Gastroesophageal sphincter (tissue), 3 donors: ENCODE results near the gene OSGEP.

Experiments
- POLR2AphosphoS5 ChIP-seq: sonication (generic); formaldehyde crosslinking; IDR thresholded peaks from one replicate; pipeline ENCODE4 v1.6.1; 2017; ENCODE audit warnings: antibody characterized with exemption
- TF ChIP-seq, protein P1 (sequence below), 4 experiments: fragments of 200-600 bp in 2 of 4; fragments of 450-650 bp in 2 of 4; sonication (generic) in 1 of 4; IDR thresholded peaks; one replicate each; pipeline ENCODE4 v1.5.1; 2017 to 2019; ENCODE audit warnings: antibody characterized with exemption in 4 of 4, mild to moderate bottlenecking in 2 of 4, moderate library complexity in 2 of 4

DNA sequence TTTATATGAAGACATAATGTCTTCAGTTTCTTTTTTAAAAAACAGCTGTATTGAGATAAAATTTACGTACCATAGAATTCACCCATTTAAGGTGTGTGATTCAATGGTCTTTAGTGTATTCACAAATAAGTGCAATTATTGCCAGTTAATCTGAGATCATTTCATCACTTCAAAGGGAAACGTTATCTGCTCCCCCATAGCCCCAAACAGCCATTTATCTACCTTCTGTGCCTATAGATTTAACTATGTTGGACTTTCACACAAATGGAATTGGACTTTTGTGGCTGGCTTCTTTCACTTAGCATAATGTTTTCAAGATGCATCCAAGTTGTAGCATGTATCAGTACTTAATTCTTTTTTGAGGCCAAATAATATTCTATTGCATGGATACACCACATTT is 24.3 kb upstream of the OSGEP start:
- TF ChIP-seq POLR2AphosphoS5, result no peak
- TF ChIP-seq, protein P1, sequence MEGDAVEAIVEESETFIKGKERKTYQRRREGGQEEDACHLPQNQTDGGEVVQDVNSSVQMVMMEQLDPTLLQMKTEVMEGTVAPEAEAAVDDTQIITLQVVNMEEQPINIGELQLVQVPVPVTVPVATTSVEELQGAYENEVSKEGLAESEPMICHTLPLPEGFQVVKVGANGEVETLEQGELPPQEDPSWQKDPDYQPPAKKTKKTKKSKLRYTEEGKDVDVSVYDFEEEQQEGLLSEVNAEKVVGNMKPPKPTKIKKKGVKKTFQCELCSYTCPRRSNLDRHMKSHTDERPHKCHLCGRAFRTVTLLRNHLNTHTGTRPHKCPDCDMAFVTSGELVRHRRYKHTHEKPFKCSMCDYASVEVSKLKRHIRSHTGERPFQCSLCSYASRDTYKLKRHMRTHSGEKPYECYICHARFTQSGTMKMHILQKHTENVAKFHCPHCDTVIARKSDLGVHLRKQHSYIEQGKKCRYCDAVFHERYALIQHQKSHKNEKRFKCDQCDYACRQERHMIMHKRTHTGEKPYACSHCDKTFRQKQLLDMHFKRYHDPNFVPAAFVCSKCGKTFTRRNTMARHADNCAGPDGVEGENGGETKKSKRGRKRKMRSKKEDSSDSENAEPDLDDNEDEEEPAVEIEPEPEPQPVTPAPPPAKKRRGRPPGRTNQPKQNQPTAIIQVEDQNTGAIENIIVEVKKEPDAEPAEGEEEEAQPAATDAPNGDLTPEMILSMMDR (IDR thresholded peaks at IDR 0.05), result no peak
